Caco-2 (cell line): ENCODE data around the gene LRAT. TPM values are rescaled to one million over a fixed set of nuclear protein-coding genes. Genes with fewer than 3 reads are reported as not detected.

Source experiments
- BruUV-seq: library from RNA; stranded (reverse); fragments of 400-500 nt; replicated peaks from 2 replicates; lab custom pipeline; 2021; lab: Mats Ljungman, UMichigan
- CTCF ChIA-PET: fragments of 300-600 bp; sonication (Branson Sonifier 250); formaldehyde crosslinking; loops from one replicate; lab custom pipeline; 2022; ENCODE audit warnings: antibody characterized with exemption; lab: Charles Lee
- POLR2A ChIA-PET: fragments of 300-600 bp; sonication (Branson Sonifier 250); formaldehyde crosslinking; loops from one replicate; lab custom pipeline; 2022; ENCODE audit warnings: antibody characterized with exemption; lab: Charles Lee
- DNase-seq, 2 experiments: peaks; one replicate each; pipeline versions ENCODE4 v3.0.0 to v3.0.0-alpha.2; 2020 to 2022
- H3K27me3 ChIP-seq: replicated peaks from 2 replicates; pipeline ENCODE4 v1.6.0; 2011; ENCODE audit warnings: low read length; ENCODE audit not compliant: control insufficient read depth, insufficient read depth
- H3K36me3 ChIP-seq: 2 replicates; pipeline ENCODE4 v1.5.1; 2011; ENCODE audit warnings: low read length; ENCODE audit not compliant: control insufficient read depth, insufficient read depth
- H3K4me1 ChIP-seq: fragments of 250-450 bp; sonication (Bioruptor Pico); 2 replicates; pipeline ENCODE4 v1.5.1; 2020; ENCODE audit warnings: mild to moderate bottlenecking
- H3K4me3 ChIP-seq: 2 replicates; pipeline ENCODE4 v1.5.1; 2011; ENCODE audit warnings: low read depth, mild to moderate bottlenecking, control low read depth, low read length
- H3K9me3 ChIP-seq: fragments of 250-450 bp; sonication (Bioruptor Pico); 2 replicates; pipeline ENCODE4 v1.5.1; 2020; ENCODE audit warnings: mild to moderate bottlenecking, moderate library complexity
- H3K27ac Mint-ChIP-seq: one replicate; pipeline ENCODE4 v1.8.0; 2022; ENCODE audit warnings: mixed read lengths; ENCODE audit not compliant: unreplicated experiment
- H3K27me3 Mint-ChIP-seq: one replicate; pipeline ENCODE4 v1.8.0; 2022; ENCODE audit warnings: mixed read lengths; ENCODE audit not compliant: insufficient read depth, unreplicated experiment
- H3K36me3 Mint-ChIP-seq: one replicate; pipeline ENCODE4 v1.8.0; 2022; ENCODE audit warnings: mild to moderate bottlenecking, mixed read lengths; ENCODE audit not compliant: insufficient read depth, unreplicated experiment
- H3K4me1 Mint-ChIP-seq: one replicate; pipeline ENCODE4 v1.8.0; 2022; ENCODE audit warnings: low read depth, mixed read lengths; ENCODE audit not compliant: unreplicated experiment
- H3K4me3 Mint-ChIP-seq: one replicate; pipeline ENCODE4 v1.8.0; 2022; ENCODE audit warnings: mild to moderate bottlenecking, moderate library complexity, mixed read lengths; ENCODE audit not compliant: unreplicated experiment
- H3K9me3 Mint-ChIP-seq: one replicate; pipeline ENCODE4 v1.8.0; 2022; ENCODE audit warnings: mixed read lengths; ENCODE audit not compliant: unreplicated experiment
- intact Hi-C: fragments of 100-400 bp; cut with micrococcal nuclease; formaldehyde crosslinking; loops from one replicate; pipeline ENCODE4 v1.10.0; 2022; ENCODE audit not compliant: unreplicated experiment
- total RNA-seq: library from RNA; stranded (reverse); gene quantifications from 2 replicates; pipeline ENCODE4 v1.2.3, GENCODE V29; 2022
- TF ChIP-seq, protein P1 (sequence below), 2 experiments: fragments of 200-600 bp in 1 of 2; IDR thresholded peaks; 1 replicate in 1 of 2; 2 replicates in 1 of 2; pipeline versions ENCODE4 v1.5.1 to v1.8.0; 2011 to 2022; ENCODE audit warnings: antibody characterized with exemption in 1 of 2, control low read depth in 1 of 2, inconsistent platforms in 1 of 2, low read depth in 1 of 2, low read length in 1 of 2, mild to moderate bottlenecking in 1 of 2, moderate library complexity in 1 of 2; ENCODE audit not compliant: insufficient read depth in 1 of 2, severe bottlenecking in 1 of 2, unreplicated experiment in 1 of 2

The LRAT gene
- total RNA-seq, 1 experiment from 2014 or later: 0.73 TPM

GRCh38 chr4:154727540-154727939 is 16.3 kb upstream of the LRAT start:
- Histone ChIP-seq H3K4me3 (no peak overlapping the region), H3K9me3 (no peaks in the 10 kb centered on the region), H3K4me1 (no peaks in the 10 kb centered on the region), H3K27me3 (no peaks in the 10 kb centered on the region), H3K36me3 (no peaks in the 10 kb centered on the region)
- no peak for DNase-seq
- Mint-ChIP-seq H3K9me3 (no peaks in the 10 kb centered on the region), H3K27ac (no peak overlapping the region), H3K4me3 (no peak overlapping the region), H3K36me3 (no peaks in the 10 kb centered on the region), H3K4me1 (no peaks in the 10 kb centered on the region), H3K27me3 (peaks cover 8% of the 10 kb centered on the region)
- CTCF ChIA-PET: no interaction called here
- TF ChIP-seq, protein P1, sequence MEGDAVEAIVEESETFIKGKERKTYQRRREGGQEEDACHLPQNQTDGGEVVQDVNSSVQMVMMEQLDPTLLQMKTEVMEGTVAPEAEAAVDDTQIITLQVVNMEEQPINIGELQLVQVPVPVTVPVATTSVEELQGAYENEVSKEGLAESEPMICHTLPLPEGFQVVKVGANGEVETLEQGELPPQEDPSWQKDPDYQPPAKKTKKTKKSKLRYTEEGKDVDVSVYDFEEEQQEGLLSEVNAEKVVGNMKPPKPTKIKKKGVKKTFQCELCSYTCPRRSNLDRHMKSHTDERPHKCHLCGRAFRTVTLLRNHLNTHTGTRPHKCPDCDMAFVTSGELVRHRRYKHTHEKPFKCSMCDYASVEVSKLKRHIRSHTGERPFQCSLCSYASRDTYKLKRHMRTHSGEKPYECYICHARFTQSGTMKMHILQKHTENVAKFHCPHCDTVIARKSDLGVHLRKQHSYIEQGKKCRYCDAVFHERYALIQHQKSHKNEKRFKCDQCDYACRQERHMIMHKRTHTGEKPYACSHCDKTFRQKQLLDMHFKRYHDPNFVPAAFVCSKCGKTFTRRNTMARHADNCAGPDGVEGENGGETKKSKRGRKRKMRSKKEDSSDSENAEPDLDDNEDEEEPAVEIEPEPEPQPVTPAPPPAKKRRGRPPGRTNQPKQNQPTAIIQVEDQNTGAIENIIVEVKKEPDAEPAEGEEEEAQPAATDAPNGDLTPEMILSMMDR (IDR thresholded peaks at IDR 0.05; ENCODE audit: insufficient read depth in 1 of 2, low read depth in 1 of 2, low read length in 1 of 2, severe bottlenecking in 1 of 2, unreplicated experiment in 1 of 2): no peak
- intact Hi-C loops: no loop called here
- POLR2A ChIA-PET: no interaction called here
- no TSS peak for BruUV-seq

DNA sequence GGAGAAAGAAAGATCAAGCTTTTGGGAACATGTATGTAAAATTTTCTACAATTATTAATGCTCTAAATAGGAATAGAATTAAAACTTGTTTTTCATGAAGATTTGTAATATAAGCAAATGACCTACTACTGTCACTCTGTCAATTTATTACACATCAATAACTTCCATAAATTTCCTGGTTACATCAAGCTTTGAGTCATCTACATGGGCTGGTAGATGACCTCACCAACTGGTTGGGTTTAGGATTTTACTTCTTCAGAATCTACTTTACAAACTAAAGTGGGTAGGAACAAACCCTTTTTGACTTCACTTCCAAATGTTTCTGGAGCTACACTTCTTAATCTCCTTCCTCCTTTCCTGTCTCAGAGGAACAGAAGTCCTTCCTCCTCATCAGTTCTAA is 12.0 kb upstream of the LRAT start:
- no peaks in the 10 kb centered on the region for H3K36me3 Mint-ChIP-seq
- H3K4me3 Mint-ChIP-seq: no peak overlapping the region

DNA sequence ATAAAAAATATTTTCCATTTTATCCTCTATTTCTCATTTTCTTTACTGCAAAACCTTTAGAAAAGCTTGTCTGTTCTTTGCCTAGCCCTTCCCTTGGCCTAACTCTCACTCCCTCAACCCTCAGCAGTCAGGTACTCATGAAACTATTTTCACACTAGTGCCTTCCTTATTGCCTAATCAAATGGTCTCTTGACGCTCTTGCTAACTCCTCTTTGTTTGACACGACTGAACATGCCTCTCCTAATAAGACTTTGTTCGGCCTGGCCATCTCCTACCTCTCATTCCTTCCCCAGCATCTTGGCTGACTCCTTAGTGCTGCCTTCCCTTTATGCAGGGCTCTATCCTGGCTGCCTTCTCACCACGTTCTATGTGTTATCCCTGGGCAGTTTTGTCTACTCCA is 11.1 kb upstream of the LRAT start:
- no peak for DNase-seq
- H3K9me3 ChIP-seq: no peaks in the 10 kb centered on the region
- POLR2A ChIA-PET: no interaction called here
- TF ChIP-seq, protein P1 (IDR thresholded peaks at IDR 0.05; ENCODE audit: insufficient read depth in 1 of 2, low read depth in 1 of 2, low read length in 1 of 2, severe bottlenecking in 1 of 2, unreplicated experiment in 1 of 2): no peak
- no peaks in the 10 kb centered on the region for H3K36me3 Mint-ChIP-seq
- no peaks in the 10 kb centered on the region for H3K4me1 ChIP-seq
- CTCF ChIA-PET: no interaction called here
- no peaks in the 10 kb centered on the region for H3K27me3 ChIP-seq
- H3K27ac Mint-ChIP-seq: no peak overlapping the region
- intact Hi-C loops: no loop called here
- H3K4me3 ChIP-seq: no peak overlapping the region
- H3K9me3 Mint-ChIP-seq: no peaks in the 10 kb centered on the region
- no TSS peak for BruUV-seq
- peaks cover 7% of the 10 kb centered on the region for H3K27me3 Mint-ChIP-seq
- no peak overlapping the region for H3K4me3 Mint-ChIP-seq
- H3K36me3 ChIP-seq: no peaks in the 10 kb centered on the region
- no peaks in the 10 kb centered on the region for H3K4me1 Mint-ChIP-seq

More for the DNA sequence above, 12.0 kb upstream of the LRAT start:
- CTCF ChIA-PET: no interaction called here
- POLR2A ChIA-PET: no interaction called here
- TF ChIP-seq, protein P1 (IDR thresholded peaks at IDR 0.05; ENCODE audit: insufficient read depth in 1 of 2, low read depth in 1 of 2, low read length in 1 of 2, severe bottlenecking in 1 of 2, unreplicated experiment in 1 of 2): no peak
- H3K27me3 Mint-ChIP-seq: peaks cover 7% of the 10 kb centered on the region
- no peaks in the 10 kb centered on the region for H3K4me1 Mint-ChIP-seq
- H3K9me3 ChIP-seq: no peaks in the 10 kb centered on the region
- H3K27me3 ChIP-seq: no peaks in the 10 kb centered on the region
- H3K4me1 ChIP-seq: no peaks in the 10 kb centered on the region
- no peak for DNase-seq
- intact Hi-C loops: no loop called here
- no peak overlapping the region for H3K4me3 ChIP-seq
- H3K36me3 ChIP-seq: no peaks in the 10 kb centered on the region
- no peaks in the 10 kb centered on the region for H3K9me3 Mint-ChIP-seq
- BruUV-seq: no TSS peak
- no peak overlapping the region for H3K27ac Mint-ChIP-seq
